ENCODE results near the gene DAB2IP. TPM values are rescaled to one million over a fixed set of nuclear protein-coding genes. Genes with fewer than 3 reads are reported as not detected.

The DAB2IP gene
- total and polyA plus RNA-seq, 2 donors from 2014 or later = 33.8 to 105 TPM

DNA sequence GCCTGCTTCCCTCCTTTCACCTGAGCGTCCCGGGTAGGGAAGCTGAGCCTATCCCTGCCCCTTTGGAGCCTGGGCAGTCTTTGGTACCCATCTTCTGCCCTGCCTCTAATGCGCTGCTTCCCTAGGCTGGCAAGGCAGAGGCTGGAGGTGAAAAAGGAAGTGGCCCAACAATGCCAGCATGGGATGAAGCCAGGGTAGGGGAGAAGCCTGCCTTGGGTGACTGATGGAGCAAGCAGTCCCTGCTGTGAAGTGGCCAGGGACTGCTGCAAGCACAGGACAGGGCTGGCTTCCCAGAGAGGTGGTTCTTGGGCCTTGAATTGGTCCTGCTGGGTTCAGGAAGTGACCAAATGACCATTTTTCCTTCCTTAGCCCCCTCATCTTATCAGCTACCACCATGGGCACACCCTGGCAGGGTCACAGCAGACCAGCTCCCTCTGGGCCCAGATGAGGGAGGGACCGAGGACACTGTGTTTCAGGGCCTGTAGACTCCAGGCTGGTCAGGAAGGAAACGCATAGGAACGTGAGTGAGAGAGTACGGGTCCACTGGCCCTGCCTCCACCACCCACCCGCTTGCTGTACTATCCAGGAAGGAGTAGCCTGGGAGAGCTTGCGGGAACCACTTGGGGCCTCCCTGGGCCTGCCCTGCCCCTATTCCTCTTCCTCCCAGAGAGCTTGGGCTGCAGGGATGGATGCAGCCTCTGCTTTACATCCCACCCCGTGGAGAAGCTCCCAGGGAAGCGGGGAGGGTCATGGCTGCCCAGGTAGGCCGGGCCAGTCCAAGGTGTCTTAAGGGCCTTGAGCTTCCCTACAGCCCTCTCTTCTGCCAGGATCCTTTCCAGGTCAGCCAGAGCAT lies 102.6 kb downstream of the DAB2IP start:
- peaks cover 0 to 65% (median 61%) of the 10 kb centered on the region in 3 donors for H3K4me1 ChIP-seq (ENCODE audit: control insufficient read depth in 2 of 3, insufficient read depth in 2 of 3, low read depth in 1 of 3, low read length in 3 of 3)
- TF ChIP-seq, protein P1, sequence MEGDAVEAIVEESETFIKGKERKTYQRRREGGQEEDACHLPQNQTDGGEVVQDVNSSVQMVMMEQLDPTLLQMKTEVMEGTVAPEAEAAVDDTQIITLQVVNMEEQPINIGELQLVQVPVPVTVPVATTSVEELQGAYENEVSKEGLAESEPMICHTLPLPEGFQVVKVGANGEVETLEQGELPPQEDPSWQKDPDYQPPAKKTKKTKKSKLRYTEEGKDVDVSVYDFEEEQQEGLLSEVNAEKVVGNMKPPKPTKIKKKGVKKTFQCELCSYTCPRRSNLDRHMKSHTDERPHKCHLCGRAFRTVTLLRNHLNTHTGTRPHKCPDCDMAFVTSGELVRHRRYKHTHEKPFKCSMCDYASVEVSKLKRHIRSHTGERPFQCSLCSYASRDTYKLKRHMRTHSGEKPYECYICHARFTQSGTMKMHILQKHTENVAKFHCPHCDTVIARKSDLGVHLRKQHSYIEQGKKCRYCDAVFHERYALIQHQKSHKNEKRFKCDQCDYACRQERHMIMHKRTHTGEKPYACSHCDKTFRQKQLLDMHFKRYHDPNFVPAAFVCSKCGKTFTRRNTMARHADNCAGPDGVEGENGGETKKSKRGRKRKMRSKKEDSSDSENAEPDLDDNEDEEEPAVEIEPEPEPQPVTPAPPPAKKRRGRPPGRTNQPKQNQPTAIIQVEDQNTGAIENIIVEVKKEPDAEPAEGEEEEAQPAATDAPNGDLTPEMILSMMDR (IDR thresholded peaks at IDR 0.05; ENCODE audit: borderline replicate concordance, extremely low read depth, insufficient read depth) = no peak
- intact Hi-C loops (cut with DNase I) = no loop called here
- peak overlapping the region in 2 of 3 donors; percentile 16 to 37 for H3K9ac ChIP-seq (ENCODE audit: low read length in 3 of 3)
- H3K27me3 ChIP-seq (ENCODE audit: control insufficient read depth, insufficient read depth, low read length) = no peaks in the 10 kb centered on the region
- no peak overlapping the region for H3K4me3 ChIP-seq (ENCODE audit: low read length in 3 of 3)
- DNase-seq (peak in 1 of 5 donors; percentile 73), FAIRE-seq (no peak)
- no peaks in the 10 kb centered on the region for H3K9me3 ChIP-seq (ENCODE audit: control insufficient read depth in 2 of 3, insufficient read depth in 1 of 3, low read length in 3 of 3)
- peak overlapping the region; percentile 68 to 71 for H3K27ac ChIP-seq (ENCODE audit: low read depth in 2 of 2, low read length in 2 of 2)
- peaks cover 0 to 13% (median 9%) of the 10 kb centered on the region in 3 donors for H3K36me3 ChIP-seq (ENCODE audit: control insufficient read depth in 2 of 3, insufficient read depth in 3 of 3, low read length in 3 of 3)

DNA sequence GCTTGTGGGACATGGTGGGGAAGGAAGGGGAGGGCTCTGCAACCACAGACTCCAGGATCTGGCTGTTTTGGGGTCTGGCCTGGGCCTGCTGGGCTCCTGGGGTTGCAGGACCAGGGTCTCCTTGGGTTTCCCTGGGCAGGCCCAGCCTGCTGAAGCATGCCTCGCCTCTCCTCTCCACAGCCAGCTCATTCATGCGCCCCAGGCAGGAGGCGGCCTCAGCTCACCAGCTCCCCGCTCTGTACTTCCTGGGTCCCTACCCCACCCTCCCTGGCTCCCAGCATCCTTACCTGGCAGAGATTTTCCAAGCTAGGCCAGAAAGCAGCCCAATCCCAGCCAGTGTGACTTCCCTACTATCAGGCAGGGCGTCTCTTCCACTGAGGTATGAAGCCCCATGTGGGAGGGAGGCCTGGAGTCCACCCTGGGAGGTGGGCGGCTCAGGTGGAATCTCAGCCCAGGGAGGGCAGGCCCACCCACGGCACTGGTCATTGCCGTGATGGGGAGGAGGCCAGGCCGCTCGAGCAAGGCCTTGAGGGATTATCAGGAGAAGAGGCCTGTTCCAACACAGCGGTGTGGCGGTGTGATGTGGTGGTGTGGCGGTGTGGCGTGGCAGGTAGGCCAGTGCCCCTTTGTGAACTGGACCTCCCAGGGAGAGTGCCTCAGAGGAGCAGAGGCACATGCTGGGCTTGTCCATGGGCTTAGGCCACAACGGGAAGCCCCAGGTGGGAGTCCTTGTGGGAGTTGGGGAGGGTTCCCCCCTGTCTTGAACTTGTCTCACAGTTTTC lies 103.4 kb downstream of the DAB2IP start:
- H3K4me1 ChIP-seq (ENCODE audit: control insufficient read depth in 2 of 3, insufficient read depth in 2 of 3, low read depth in 1 of 3, low read length in 3 of 3) = peaks cover 0 to 58% (median 55%) of the 10 kb centered on the region in 3 donors
- intact Hi-C loops (cut with DNase I) = no loop called here
- peak in 1 of 5 donors; percentile 75 for DNase-seq

DNA sequence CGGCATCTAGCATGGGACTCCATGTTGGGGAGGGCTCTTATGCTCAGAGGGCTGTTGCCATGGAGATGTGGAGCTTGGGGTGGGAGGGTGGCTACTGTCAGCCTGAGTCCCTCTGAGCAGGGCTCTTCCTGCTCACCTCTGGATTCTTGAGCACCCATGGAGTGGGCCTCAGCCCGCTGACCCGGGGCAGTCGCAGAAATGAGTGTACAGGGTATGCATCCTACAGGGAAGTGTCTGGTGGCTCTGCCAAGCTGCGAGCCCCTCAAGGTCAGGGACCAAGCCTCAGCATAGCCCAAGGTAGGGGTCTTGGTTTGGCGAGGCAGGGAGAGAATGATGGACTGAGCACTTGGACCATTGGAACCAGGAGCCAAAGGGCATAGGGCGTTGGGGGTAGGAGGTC lies 104.1 kb downstream of the DAB2IP start:
- TF ChIP-seq, protein P1 (IDR thresholded peaks at IDR 0.05; ENCODE audit: borderline replicate concordance, extremely low read depth, insufficient read depth) = no peak
- intact Hi-C loops (cut with DNase I) = no loop called here
- H3K4me1 ChIP-seq (ENCODE audit: control insufficient read depth in 2 of 3, insufficient read depth in 2 of 3, low read depth in 1 of 3, low read length in 3 of 3) = peaks cover 0 to 52% (median 51%) of the 10 kb centered on the region in 3 donors
- H3K9me3 ChIP-seq (ENCODE audit: control insufficient read depth in 2 of 3, insufficient read depth in 1 of 3, low read length in 3 of 3) = no peaks in the 10 kb centered on the region
- H3K27ac ChIP-seq (ENCODE audit: low read depth in 2 of 2, low read length in 2 of 2) = peak overlapping the region in 1 of 2 donors; percentile 36
- DNase-seq = peak in 1 of 5 donors; percentile 63
- H3K9ac ChIP-seq (ENCODE audit: low read length in 3 of 3) = no peak overlapping the region
- H3K27me3 ChIP-seq (ENCODE audit: control insufficient read depth, insufficient read depth, low read length) = no peaks in the 10 kb centered on the region
- H3K4me3 ChIP-seq (ENCODE audit: low read length in 3 of 3) = no peak overlapping the region
- H3K36me3 ChIP-seq (ENCODE audit: control insufficient read depth in 2 of 3, insufficient read depth in 3 of 3, low read length in 3 of 3) = peaks cover 0 to 28% (median 18%) of the 10 kb centered on the region in 3 donors
- FAIRE-seq = no peak

More for the DNA sequence above, 103.4 kb downstream of the DAB2IP start:
- Histone ChIP-seq H3K36me3 (ENCODE audit: control insufficient read depth in 2 of 3, insufficient read depth in 3 of 3, low read length in 3 of 3) (peaks cover 0 to 21% (median 10%) of the 10 kb centered on the region in 3 donors), H3K27me3 (ENCODE audit: control insufficient read depth, insufficient read depth, low read length) (no peaks in the 10 kb centered on the region), H3K9ac (ENCODE audit: low read length in 3 of 3) (peak overlapping the region in 1 of 3 donors; percentile 26), H3K9me3 (ENCODE audit: control insufficient read depth in 2 of 3, insufficient read depth in 1 of 3, low read length in 3 of 3) (no peaks in the 10 kb centered on the region), H3K27ac (ENCODE audit: low read depth in 2 of 2, low read length in 2 of 2) (peak overlapping the region; percentile 68 to 71), H3K4me3 (ENCODE audit: low read length in 3 of 3) (no peak overlapping the region)
- TF ChIP-seq, protein P1 (IDR thresholded peaks at IDR 0.05; ENCODE audit: borderline replicate concordance, extremely low read depth, insufficient read depth) = no peak
- FAIRE-seq = no peak

Data from kidney (tissue), 14 donors.